Suppressor macrophage (primary cell): ENCODE results near the gene POLR1A.
A peak's percentile ranks its signal among the peaks of the same experiment; 100 is the strongest.

Experiments used
- DNase-seq, 4 experiments: peaks; one replicate each; pipeline ENCODE4 v3.0.0-alpha.2; 2020 to 2022
- total RNA-seq, 17 experiments: gene quantifications; one replicate each; lab custom pipeline; 2026; ENCODE audit warnings: mixed read lengths in 6 of 17, inconsistent platforms in 3 of 17; lab: John Stamatoyannopoulos, UW

The POLR1A gene
- total RNA-seq, result 17.3 to 121 (median 65.3) reads per million in 17 experiments

DNA sequence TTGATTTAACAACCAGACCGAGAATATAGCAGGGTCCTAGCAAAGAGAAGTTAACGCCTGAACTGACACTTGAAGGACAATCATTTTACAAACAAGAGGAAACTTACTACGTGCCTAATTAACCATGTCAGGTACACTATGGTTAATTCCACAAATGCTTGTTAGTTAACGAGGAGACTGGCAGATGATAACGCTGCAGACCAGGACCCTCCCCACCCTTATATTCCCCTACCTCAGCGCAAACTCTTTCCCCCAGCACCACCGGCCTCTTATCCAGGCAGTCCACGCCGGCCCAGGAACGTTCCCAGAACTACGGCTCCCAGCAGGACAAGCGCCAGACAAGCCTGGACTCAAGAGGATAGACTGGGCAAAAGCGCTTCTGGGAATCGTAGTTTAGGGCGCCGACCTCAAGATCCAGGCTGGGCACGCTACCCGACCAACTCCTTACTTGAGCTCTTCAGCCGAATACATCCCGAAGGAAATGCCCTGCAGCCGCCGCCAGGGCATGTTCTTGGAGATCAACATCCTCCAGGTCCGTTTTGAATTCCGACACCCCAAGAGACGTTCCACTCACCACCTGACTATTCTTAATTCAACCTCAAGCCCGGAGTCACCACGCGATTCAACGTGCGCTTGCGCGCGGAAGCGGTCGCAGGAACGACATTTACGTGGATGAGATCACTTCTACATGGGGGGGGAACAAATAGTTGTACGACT, at the start of gene POLR1A:
Gene POLR1A, minus strand, starts transcription at position 635 of the 717 bp plus-strand sequence. Its CDS starts 110 bp downstream, at position 525.
- DNase-seq, result peak; percentile 89 to 94 (median 93)

DNA sequence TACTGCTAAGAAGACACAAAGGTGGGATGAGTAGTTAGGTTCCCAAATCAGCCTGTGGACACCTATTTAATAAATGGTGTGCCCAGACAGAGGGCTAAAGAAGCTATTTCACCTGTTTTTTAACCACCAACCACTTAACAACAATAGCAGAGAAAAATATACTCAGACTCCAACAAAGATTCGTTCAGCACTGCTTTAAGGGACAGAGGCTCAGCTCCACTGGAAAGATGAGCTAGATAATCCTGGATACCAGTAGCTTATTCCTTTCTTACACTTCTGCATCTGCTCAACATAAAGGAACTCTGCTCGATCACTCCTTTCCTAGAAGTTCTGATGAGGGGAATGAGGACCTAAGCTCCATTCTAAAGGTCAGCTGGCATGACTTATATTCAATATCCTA, 44.8 kb upstream of the POLR1A start:
- no peak for DNase-seq

DNA sequence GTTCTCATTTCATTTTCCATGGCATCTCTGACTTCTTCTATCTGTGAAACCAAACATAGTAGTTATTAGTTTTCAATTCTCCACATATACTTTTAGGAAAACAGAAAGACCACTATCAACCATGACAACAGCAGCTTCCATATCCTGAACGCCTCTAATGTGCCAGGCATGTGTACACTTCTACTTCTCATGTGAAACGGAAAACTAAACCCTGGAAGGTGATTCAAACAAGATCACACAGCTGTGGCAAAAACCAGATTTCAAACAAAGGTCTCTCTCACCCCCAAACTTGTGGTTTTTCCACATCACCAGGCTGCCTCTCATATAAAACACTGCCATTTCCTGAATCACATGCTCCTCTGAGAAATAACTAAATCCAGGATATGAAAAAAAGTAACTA, 42.1 kb upstream of the POLR1A start:
- DNase-seq, result no peak

DNA sequence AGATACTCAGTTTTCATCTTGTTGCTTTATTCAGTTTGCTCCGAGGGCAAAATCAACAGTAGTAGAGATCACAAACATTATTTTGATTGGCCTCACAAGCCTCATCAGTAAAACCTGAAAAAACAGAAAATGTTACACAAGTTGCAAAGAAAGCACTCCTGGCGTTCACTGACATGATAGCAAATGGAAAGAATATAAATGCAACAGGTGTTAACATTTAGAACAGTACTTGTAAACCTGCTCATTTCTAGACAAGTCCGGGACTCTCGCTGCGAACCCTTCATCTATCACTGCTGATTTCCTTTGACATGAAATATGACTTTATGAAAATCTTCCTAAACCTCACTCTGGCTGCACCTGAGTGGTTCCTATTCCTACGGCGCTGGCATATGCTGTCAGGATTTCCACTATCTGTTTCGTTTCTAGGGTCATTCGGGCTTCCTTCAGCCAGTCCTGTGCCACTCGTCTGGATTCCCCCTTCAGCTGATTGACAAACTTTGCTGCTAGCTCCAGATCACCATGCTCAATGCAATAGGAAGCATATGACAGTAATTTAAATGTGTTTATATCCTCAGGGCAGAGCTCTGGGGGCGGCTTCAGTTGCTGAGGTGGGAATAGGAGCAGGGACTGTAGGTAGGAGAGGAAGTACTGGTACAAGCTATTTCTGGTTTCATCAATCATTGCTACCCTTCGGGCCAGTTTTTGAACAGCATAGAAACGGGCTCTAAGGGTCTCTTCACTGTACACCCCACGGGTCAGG, 38.4 kb upstream of the POLR1A start:
- DNase-seq, result peak in 1 of 4 experiments; percentile 4

DNA sequence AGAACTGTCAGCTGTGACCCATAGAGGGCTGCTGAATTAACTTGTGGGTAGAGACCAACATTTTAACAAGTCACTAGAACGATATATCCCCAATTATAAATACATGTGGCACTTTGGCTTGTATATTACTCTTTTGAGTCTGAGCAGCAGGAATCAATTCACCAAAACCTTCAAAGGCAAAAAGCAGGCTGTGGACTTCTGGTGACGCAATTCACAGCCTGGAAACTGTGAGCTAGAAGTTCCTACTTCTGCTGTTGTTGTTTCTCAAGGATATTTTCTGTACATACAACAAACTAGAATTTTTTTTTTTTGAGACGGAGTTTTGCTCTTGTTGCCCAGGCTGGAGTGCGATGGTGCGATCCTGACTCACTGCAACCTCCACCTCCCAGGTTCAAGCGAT, 37.6 kb upstream of the POLR1A start:
- peak; percentile 59 to 74 (median 70) for DNase-seq

DNA sequence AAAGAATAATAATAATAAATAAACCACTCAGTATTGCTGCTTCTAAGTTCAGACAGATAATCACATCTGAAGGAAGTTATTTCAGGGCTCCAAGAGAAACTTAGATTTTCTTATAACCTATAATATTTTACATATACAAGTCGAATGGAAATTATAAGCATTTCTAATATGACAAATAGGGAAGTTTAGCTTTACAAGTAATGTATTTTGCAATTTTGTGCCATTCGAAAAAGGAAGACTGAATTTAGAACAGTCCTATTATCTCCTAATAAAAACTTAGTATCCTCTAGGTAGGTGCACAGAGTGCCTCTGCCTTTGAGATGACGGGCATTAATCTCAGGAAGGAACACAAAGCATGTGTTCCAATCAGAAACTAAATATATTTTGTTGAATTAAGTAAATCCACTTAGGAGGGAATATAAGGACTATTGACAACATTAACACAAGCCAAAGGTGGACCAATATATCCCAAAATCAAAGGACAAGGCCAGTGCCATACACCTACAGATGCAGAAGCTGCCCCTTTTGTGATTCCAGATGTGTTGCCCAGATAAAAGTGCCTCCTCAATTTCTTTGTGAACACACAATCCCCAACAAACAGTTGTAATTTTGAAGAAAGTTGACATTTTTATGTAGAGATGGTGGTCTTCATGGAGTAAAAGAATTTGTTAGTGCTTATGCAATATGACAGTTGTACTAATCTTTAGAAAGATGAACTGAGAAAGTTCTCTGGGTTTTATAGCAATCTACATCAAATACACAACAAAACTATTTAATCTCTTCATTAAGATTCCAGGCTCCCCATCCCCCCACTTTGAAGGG, 37.0 kb upstream of the POLR1A start:
- peak in 2 of 4 experiments; percentile 52 to 59 for DNase-seq

DNA sequence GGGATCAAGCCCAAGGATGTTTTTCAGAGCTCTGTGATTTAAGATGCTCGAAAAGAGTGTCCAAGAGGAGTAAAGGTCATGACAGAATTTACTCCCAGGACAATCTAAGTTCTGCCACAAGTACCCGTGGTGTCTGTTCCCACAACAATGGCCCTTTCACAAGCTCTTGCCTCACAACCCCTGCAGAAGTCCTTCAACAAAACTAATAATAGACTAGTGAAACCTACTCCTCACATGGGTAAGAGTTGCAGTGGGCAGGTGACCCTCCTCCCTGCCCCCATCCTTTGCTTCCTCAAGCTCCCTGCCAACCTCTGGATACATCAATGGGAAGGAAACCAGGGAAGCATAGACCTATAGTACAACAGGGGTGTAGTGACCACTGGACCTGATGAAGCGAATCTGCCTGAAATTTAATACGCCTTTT, 35.3 kb upstream of the POLR1A start:
- peak; percentile 16 to 52 (median 48) for DNase-seq

DNA sequence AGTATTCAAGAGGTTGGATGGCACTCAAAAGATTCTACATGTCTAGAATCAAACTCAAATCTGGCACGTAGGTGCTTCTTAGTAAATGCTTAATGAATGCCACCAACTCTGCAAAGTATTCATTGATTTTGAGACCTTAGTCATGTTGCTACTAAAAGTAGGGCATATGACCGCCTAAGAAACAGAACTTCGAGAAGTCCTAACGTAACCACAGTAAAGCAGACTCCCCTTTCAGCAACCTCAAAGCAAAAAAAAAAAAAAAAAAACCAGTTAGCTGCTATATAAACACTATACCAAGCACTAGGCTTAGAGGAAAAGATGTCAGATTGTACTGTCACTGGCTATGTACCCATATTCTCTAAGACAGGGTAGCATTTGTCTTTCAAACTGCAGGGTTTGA, 34.3 kb upstream of the POLR1A start:
- DNase-seq, result no peak

DNA sequence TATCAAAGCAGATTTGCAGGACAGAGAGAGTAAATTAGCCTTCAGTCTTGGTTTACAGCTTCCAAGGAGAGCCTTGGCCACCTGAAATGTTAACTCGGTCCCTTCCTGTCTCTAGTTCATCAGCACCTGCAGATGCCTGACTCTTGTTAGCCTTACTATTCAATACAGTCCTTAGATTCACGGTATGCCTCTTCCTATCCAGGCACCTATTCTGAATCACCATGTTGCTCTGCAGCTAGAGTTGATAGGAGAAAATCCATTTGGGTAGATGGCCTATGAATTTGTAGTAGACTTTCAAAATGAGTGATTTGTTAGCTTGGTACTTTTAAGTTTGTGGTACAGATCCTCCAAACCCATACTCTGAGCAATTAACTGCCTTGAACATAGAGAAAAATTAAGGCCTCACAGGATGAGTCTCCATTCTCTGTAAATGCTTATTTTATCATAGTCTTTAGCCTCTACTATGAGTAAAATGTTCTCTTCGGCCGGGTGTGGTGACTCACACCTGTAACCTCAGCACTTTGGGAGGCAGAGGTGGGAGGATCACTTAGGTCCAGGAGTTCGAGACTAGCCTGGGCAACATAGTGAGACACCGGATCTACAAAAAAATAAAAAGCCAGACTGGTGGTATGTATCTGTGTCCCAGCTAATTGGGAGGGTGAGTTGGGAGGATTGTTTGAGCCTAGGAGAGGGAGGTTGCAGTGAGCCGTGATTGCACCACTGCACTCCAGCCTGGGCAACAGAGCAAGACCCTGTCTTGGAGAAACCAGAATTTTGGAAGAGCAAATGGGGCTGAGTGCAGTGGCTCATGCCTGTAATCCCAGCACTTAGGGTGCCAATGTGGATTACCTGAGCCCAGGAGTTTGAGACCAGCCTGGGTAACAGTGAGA, 33.3 kb upstream of the POLR1A start:
- DNase-seq, result no peak

DNA sequence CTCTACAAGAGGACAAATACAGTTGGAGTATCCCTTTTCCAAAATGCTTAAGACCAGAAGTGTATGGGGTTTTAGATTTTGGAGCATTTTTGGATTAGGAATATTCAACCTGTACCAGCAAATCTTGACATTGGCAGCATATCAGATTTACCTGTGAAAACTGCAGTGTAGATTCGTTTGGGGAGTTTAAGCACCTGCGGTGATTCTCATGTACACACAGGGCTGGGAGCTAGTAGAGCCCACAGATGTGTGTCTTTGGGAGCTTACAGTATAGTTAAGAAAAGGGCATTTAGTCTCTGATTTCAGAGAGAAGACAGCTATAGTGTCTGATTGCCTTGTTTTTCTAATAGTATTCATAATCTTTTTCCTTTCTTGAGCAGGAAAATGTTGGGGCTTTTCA, 30.5 kb upstream of the POLR1A start:
- DNase-seq, result no peak

DNA sequence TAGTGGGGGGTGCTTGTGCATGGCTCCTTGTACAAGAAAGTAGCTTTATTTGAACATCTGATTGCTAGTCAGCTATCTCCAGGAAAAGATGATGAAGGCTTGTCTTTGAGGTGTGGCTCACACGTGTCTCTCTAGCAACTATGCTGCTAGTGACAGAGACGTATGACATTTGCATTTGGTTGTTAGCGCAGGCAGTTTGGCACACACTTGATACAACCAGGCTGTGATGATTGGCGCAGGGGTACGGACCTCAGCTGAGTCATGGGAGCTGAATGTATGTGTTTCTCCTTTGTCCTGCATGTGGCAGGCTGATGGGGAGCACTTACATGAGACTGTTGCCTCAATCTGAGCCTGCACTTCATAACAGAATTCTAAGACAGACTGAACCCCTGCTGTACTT, 30.0 kb upstream of the POLR1A start:
- no peak for DNase-seq

DNA sequence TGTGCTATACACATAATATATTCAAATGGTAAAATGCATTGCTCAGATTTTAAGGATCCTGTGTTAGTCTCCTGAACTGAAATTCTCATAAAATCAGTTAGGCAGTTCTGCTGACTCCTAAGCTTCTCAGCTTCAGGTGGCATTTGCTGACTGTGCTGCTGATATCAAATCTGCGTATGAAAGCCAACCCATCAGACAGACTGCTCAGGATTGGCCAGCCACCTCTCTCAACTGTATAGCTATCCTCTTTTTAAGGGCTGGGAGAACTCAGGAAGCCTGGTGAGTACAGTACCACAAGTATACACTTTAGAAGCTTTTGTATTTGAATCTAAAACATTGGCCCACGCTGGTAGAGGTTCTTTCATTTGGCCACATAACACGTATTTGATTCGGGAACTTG, 29.0 kb upstream of the POLR1A start:
- DNase-seq, result no peak

DNA sequence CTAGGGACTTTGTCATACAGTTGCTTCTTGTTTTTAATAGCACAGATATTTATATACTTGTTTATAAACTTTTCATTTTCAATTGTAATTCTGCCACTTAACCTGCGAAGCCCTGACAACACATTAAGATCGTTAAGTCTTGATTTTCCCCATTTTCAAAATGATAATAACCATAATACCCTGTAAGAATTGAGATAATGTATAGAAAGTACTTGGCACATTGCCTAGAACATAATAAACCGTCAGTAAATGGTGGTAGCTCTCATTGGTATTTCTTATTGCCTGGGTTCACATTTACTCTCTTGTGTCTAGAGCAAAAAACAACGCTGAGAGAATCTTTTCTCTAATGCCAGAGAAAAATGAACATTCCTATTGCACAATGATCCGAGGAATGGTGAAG, 19.0 kb upstream of the POLR1A start:
- DNase-seq, result no peak

DNA sequence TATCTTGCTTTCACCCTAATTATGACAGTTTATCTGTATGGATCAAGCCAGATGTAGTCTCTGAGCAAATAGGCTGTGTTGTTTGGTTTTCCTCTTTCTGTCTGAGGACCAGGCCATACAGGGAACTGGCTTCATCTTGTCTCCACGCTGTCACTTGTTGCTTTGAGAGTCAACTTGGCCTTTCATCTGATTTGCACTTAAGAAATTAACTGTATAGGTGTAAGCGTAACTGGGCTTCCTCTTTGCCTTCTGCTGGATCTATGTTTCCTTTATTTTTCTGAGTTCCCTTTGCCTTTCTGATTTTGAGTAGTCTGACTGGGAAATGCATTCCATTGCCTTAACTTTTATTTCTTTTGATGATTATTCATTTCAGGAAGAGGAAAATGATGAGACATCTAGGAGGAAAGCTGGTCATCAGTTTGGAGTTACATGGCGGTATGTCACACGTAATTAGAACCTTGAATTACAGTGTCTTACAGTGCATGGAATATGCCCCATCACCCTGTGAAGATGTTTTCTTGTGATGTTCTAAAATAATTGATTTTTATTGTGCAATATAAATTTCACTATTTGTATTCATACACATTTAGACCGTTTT, 17.7 kb upstream of the POLR1A start:
- peak in 2 of 4 experiments; percentile 60 to 66 for DNase-seq

DNA sequence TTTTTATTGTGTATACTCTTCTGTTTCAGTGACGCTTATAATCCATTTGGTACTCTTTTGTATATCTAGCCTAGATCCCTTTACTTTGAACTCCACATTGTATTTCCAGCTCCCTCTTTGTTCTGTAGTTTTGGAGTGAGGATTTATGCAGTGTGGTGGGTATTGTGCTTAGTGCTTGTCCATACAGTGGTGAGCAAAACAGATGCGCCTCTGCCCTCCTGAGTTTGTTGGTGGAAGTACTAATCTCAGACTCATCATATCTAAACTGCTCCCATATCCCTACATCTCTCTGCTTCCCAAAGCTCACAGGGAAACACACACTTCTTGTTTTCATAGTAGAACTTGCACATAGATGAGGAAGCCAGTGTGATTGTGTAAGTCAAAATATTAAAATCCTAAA, 12.4 kb upstream of the POLR1A start:
- peak in 1 of 4 experiments; percentile 12 for DNase-seq

DNA sequence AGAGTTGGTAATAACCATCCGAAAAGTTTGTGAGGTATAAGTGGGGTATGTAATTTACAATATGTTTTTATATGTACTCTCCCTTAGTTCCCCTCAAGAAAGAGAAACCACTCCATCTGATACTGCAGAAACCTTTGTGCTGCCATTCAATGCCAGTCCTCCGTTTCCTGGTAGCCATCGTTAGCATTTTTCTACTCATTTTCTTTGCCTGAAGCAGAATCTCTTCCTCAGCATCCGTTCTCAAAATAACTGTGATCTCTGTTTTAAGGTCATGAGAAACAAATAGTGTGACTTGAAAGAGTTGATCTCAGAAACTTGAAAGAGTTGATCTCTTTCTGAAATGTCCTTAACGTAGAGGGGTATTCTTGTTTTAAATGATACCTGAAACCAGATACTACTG, 1.3 kb upstream of the POLR1A start:
- DNase-seq, result no peak

DNA sequence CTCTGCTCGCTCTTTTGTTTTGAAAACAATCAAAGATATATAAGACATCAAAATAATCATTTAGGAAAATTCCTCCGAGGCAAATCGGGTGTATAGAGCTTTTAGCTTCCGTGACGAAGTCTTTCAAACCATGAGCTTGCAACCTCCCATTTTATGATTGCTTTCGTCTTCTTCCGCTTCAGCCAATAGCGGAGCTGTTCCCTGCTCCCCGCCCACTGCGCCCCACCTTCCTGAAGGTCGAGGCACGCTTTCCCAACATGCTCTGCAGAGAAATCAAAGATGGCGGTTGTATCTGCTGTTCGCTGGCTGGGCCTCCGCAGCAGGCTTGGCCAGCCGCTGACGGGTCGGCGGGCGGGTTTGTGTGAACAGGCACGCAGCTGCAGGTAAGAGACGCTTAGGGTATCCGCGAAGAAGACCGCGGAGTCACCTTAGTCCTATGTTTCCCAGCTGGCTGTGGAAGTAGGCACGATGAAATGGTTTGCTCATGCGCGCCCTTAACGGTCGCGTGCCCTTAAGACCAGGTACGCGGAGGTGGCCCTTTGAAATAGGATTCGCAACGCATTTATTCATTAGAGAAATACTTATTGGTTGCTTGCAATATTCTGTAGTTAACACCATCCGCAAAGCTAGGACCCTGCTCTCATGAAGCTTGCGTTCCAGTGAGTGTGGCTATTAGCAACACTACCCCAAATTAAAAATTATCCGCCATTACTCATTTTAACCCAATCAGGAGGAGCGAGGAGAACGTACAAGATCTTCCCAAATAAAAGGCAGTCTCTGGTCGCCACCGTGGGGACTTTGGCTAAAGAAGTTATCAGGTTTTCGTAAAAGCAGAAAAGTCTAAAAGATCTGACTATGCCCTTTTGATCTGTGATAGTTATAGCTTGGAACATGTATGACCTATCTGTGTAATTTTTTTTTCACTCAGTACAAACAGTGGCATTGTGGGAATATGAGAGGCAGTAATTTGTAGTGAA, 571 bp upstream of the POLR1A start, which contains the start of gene PTCD3:
Gene PTCD3, plus strand, starts transcription at position 267 of the 977 bp plus-strand sequence. Its CDS starts 13 bp downstream, at position 280.
- peak; percentile 95 to 98 (median 98) for DNase-seq

DNA sequence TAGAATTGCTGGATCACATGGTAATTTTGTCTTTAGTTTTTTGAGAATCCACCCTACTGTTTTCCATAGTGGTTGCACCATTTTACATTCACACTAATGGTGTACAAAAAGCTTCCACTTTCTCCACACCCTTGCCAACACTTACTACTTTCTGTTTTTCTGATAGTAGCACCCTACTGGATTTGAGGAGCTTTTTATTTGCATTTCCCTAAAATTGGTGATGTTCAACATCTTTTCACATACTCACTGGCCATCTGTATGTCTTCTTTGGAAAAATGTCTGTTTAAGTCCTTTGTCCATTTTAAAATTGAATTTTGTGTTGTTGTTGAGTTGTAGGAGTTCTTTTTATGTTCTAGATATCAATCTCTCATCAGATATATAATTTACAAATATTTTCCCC, 3.5 kb downstream of the POLR1A start:
- no peak for DNase-seq

DNA sequence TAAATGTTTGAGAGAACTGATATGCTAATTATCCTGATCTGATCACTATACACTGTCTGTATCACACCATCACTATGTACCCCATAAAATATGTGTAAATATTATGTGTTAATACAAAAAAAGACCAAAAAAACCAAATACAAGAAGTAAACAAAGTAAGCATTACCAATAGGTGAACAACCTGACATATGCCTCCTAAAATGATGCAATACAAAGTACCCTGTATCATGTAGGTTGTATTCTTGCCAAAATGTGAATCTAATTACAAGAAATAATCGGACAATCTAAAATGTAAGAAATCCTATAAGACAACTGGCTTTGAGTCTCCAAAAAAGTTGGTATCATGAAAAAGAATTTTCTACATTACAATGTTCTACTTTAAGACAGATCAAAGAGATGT, 7.8 kb downstream of the POLR1A start:
- no peak for DNase-seq
